Measurements from ENCODE around the gene SLC2A3.
"Not testable (repeated sequence)": the region's sequence is repeated elsewhere in the genome, so short reads cannot be mapped to it uniquely, and the experiment has no call there.

- TF ChIP-seq CTCF (conservative IDR thresholded peaks at IDR 0.05; ENCODE audit: low read depth in 2 of 2); POLR2AphosphoS5 (IDR thresholded peaks at IDR 0.05; ENCODE audit: low read depth); EZH2 (IDR thresholded peaks at IDR 0.05; ENCODE audit: low read depth, unreplicated experiment): not testable (repeated sequence)
Measured at GRCh38 chr12:7902416-7902815, 33.6 kb downstream of the SLC2A3 start.
